T-helper 17 cell (primary cell): ENCODE results near the gene APLF. TPM values are rescaled to one million over a fixed set of nuclear protein-coding genes. Genes with fewer than 3 reads are reported as not detected.
"Not testable (repeated sequence)": the region's sequence is repeated elsewhere in the genome, so short reads cannot be mapped to it uniquely, and the experiment has no call there.

Source experiments
- ATAC-seq: fragments of 150-1000 bp; cut with Tn5 transposase; 2 replicates; pipeline ENCODE4 v1.10.0; 2021; ENCODE audit warnings: mild to moderate bottlenecking, moderate library complexity
- DNase-seq, 3 donors: peaks; one replicate each; pipeline versions ENCODE4 v3.0.0 to v3.0.0-alpha.2; 2020 to 2021
- H3K9me3 ChIP-seq: one replicate; pipeline ENCODE4 v1.7.0; 2013; ENCODE audit warnings: low read length, mild to moderate bottlenecking; ENCODE audit not compliant: control insufficient read depth, poor library complexity, severe bottlenecking
- H3K27ac Mint-ChIP-seq: one replicate; pipeline ENCODE4 v1.8.0; 2022; ENCODE audit warnings: mild to moderate bottlenecking, moderate library complexity, mixed read lengths
- H3K27me3 Mint-ChIP-seq: one replicate; pipeline ENCODE4 v1.8.0; 2022; ENCODE audit warnings: mixed read lengths
- H3K36me3 Mint-ChIP-seq: one replicate; pipeline ENCODE4 v1.8.0; 2022; ENCODE audit warnings: low read depth, mixed read lengths
- H3K4me1 Mint-ChIP-seq: one replicate; pipeline ENCODE4 v1.8.0; 2022; ENCODE audit warnings: mild to moderate bottlenecking, mixed read lengths
- H3K4me3 Mint-ChIP-seq: one replicate; pipeline ENCODE4 v1.8.0; 2022; ENCODE audit warnings: mild to moderate bottlenecking, moderate library complexity, mixed read lengths
- total RNA-seq, 4 donors: library from RNA in 2 of 4; stranded (reverse) in 2 of 4; gene quantifications; one replicate each; pipeline ENCODE4 v1.2.3 and lab custom pipeline; 2022 to 2026

The APLF gene
- total RNA-seq, 2 donors from 2014 or later: 5.3 to 6.4 TPM

DNA sequence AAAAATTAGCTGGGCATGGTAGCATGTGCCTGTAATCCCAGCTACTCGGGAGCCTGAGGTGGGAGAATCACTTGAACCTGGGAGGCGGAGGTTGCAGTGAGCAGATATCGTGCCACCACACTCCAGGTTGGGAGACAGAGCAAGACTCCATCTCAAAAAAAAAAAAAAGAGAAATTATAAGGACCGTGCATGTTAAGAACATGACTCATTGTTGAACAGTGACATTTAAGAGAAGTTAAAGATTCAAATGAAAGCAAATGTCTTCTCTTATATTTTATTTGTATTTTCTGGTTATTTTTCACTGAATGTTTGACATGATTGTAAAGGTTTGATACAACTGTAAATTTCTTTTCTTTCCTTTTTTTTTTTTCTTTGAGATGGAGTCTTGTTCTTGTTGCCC, 69.6 kb downstream of the APLF start:
- no peak overlapping the region for H3K4me3 Mint-ChIP-seq
- H3K27ac Mint-ChIP-seq: no peak overlapping the region
- H3K9me3 ChIP-seq: no peaks in the 10 kb centered on the region
- H3K27me3 Mint-ChIP-seq: no peaks in the 10 kb centered on the region
- peaks cover 2% of the 10 kb centered on the region for H3K4me1 Mint-ChIP-seq
- no peak for ATAC-seq
- no peak for DNase-seq
- peaks cover 3% of the 10 kb centered on the region for H3K36me3 Mint-ChIP-seq

- no peak overlapping the region for H3K27ac Mint-ChIP-seq
- no peaks in the 10 kb centered on the region for H3K27me3 Mint-ChIP-seq
- peaks cover 3% of the 10 kb centered on the region for H3K36me3 Mint-ChIP-seq
- H3K4me1 Mint-ChIP-seq: peaks cover 2% of the 10 kb centered on the region
- DNase-seq: no peak
- H3K9me3 ChIP-seq: no peaks in the 10 kb centered on the region
- ATAC-seq: no peak
- H3K4me3 Mint-ChIP-seq: no peak overlapping the region
Measured at GRCh38 chr2:68537809-68538208, 70.4 kb downstream of the APLF start.

DNA sequence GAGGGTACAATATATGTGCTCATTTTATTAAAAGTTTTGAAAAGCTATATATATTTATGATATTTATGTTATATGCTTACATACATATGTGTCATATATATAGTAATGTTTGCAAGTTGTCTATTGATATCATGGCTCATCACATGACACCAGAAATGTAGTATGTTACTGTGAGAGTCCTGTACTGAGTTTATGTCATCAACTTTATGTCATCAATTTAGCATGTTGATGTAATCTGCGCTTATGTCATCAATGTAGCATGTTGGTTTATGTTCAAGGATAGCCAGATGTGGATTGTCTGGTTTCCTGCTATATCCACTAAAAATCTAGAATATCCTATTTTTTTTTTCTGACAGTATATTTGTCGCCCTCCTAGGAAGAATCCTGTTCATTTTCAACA, 77.4 kb downstream of the APLF start:
- H3K27ac Mint-ChIP-seq: no peak overlapping the region
- peaks cover 3% of the 10 kb centered on the region for H3K36me3 Mint-ChIP-seq
- no peaks in the 10 kb centered on the region for H3K27me3 Mint-ChIP-seq
- H3K4me1 Mint-ChIP-seq: no peaks in the 10 kb centered on the region
- no peak overlapping the region for H3K4me3 Mint-ChIP-seq
- no peak for DNase-seq
- no peaks in the 10 kb centered on the region for H3K9me3 ChIP-seq
- no peak for ATAC-seq

DNA sequence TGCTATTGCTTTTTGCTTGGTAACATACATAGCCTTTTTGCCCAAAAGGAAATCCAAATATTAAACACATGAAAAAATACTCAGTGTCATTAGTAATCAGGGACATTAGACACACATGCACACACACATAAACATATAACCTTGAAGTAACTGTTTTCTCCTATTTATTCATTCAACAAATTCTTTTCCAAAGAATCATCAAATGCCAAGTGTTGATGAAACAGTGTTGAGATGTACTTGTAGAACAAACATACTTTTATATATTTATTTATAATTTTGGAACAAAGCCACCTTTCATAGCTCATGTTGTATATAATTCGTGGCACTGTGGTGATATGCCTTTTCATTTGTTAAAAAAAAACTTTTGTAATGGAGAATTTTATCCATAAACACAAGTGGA, 81.0 kb downstream of the APLF start:
- no peaks in the 10 kb centered on the region for H3K9me3 ChIP-seq
- H3K27ac Mint-ChIP-seq: no peak overlapping the region
- DNase-seq: no peak
- H3K27me3 Mint-ChIP-seq: no peaks in the 10 kb centered on the region
- no peak for ATAC-seq
- peaks cover 3% of the 10 kb centered on the region for H3K36me3 Mint-ChIP-seq
- H3K4me1 Mint-ChIP-seq: no peaks in the 10 kb centered on the region
- H3K4me3 Mint-ChIP-seq: no peak overlapping the region

DNA sequence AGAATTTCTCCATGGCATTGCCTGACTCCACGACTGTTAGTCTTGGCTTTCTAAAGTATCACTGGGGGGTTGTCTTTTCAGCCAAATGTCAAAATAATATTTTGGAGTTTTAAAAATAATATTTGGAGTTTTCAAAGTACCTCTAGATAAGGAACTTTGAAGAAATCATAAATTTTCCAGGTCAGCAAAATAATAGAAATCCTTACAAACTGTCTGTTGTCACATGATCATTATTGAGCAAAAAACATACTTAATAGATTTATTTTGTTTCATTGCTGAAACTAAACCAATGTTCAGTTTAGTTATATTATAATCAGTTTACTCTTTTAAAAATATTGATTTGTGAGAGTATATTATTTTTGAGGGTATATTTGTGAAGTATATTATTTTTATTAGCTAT, 85.7 kb downstream of the APLF start:
- H3K9me3 ChIP-seq: no peaks in the 10 kb centered on the region
- H3K27ac Mint-ChIP-seq: no peak overlapping the region
- no peaks in the 10 kb centered on the region for H3K36me3 Mint-ChIP-seq
- DNase-seq (no peak), ATAC-seq (no peak)
- H3K4me3 Mint-ChIP-seq: no peak overlapping the region
- no peaks in the 10 kb centered on the region for H3K4me1 Mint-ChIP-seq
- H3K27me3 Mint-ChIP-seq: no peaks in the 10 kb centered on the region

DNA sequence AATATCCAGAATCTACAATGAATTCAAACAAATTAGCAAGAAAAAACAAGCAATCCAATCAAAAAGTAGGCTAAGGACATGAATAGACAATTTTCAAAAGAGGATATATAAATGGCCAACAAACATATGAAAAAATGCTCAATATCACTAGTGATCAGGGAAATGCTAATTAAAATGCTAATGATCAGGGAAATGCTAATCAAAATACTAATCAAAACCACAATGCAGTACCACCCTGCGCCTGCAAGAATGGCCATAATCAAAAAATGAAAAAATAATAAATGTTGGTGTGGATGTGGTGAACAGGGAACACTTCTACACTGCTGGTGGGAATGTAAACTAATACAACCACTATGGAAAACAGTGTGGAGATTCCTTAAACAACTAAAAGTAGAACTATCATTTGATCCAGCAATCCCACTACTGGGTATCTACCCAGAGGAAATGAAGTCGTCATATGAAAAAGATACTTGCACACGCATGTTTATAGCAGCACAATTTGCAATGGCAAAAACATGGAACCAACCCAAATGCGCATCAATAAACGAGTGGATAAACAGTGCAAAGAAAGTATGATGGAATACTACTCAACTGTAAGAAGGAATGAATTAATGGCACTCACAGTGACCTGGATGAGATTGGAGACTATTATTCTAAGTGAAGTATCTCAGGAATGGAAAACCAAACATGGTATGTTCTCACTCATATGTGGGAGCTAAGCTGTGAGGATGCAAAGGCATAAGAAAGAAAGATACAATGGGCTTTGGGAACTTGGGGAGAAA, 88.2 kb downstream of the APLF start:
- H3K4me1 Mint-ChIP-seq, DNase-seq, ATAC-seq, H3K4me3 Mint-ChIP-seq, H3K9me3 ChIP-seq, H3K36me3 Mint-ChIP-seq, H3K27ac Mint-ChIP-seq, H3K27me3 Mint-ChIP-seq: not testable (repeated sequence)

DNA sequence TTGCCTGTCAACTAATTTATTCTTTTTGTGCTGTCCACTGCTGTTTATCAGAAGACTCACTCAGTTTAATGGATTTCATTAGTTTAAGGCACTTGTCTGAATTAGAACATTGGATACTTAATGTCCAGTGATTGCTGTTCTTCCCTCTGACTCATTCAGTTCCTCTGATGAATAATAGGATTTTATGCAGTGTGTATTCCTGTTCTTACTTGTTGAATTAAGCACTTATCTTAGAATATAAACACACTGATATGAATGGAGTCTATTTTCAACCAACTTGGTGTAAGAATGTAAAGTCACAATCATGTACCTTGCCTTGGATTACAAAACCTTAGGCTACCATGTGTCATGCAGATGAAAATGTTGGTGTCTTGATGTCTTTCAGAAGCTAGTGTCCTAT, 89.0 kb downstream of the APLF start:
- ATAC-seq: no peak
- Mint-ChIP-seq H3K36me3 (peaks cover 5% of the 10 kb centered on the region), H3K4me3 (no peak overlapping the region), H3K27me3 (no peaks in the 10 kb centered on the region), H3K4me1 (peaks cover 2% of the 10 kb centered on the region), H3K27ac (no peak overlapping the region)
- DNase-seq: no peak
- H3K9me3 ChIP-seq: no peaks in the 10 kb centered on the region

DNA sequence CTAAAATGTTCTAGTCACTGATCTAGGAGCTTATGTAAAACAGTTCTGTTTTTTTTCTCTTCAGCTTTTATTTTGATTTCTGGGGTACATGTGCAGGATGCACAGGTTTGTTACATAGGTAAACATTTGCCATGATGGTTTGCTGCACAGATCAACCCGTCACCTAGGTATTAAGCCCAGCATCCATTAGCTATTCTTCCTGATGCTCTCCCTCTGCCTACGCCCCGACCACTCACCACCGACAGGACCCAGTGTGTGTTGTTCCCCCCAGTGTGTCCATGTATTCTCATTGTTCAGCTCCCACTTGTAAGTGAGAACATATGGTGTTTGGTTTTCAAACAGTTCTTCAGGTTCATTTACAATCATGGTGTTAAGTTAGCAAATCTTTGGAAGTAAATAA, 91.2 kb downstream of the APLF start:
- Mint-ChIP-seq H3K36me3 (peaks cover 5% of the 10 kb centered on the region), H3K4me3 (no peak overlapping the region), H3K27ac (no peak overlapping the region), H3K27me3 (no peaks in the 10 kb centered on the region), H3K4me1 (peaks cover 2% of the 10 kb centered on the region)
- DNase-seq (no peak), ATAC-seq (no peak)
- H3K9me3 ChIP-seq: no peaks in the 10 kb centered on the region

GRCh38 chr2:68559692-68560091, 92.3 kb downstream of the APLF start:
- H3K27me3 Mint-ChIP-seq: no peaks in the 10 kb centered on the region
- H3K9me3 ChIP-seq: no peaks in the 10 kb centered on the region
- ATAC-seq: no peak
- DNase-seq: no peak
- no peak overlapping the region for H3K4me3 Mint-ChIP-seq
- peaks cover 2% of the 10 kb centered on the region for H3K4me1 Mint-ChIP-seq
- no peak overlapping the region for H3K27ac Mint-ChIP-seq
- H3K36me3 Mint-ChIP-seq: peaks cover 5% of the 10 kb centered on the region

DNA sequence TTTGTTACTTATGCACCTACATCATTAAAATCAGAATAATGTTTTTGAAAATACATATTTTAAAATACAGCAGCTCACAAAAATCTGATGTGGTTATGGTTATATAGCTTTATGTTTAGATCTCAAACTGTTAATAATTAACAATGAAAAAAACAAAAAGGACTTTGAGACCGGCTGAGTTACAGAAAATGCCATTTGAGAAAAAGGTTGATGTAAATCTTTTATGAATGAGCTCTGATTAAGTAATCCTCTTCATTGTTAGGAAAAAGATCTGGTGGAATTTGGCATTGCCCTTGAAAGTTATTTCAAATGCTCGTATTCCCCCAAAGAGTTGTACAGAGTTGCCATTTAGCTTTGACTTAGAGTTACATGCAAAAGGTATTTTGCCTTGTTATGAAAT, 93.2 kb downstream of the APLF start:
- no peak for DNase-seq
- no peak overlapping the region for H3K4me3 Mint-ChIP-seq
- no peak overlapping the region for H3K27ac Mint-ChIP-seq
- H3K4me1 Mint-ChIP-seq: peaks cover 2% of the 10 kb centered on the region
- peaks cover 5% of the 10 kb centered on the region for H3K36me3 Mint-ChIP-seq
- ATAC-seq: no peak
- no peaks in the 10 kb centered on the region for H3K9me3 ChIP-seq
- H3K27me3 Mint-ChIP-seq: no peaks in the 10 kb centered on the region

DNA sequence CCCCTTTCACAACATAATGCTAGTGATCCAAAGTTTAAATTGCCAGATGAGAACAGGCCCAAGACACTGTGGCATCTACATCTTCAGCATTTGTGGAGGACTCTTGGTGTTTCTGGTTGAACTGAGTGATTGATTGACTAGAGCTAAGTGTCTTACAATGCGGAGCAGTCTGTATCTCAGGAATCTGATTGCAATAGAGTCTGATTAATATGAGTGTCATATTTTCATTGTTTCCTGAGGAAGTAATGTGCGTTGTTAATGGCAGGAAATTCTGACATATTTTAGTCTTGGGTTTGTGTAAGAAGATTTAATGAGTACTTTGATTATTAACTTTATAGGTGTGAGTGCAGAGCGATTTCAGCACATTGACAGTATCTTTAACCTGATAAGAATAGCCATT, 94.0 kb downstream of the APLF start:
- peaks cover 2% of the 10 kb centered on the region for H3K4me1 Mint-ChIP-seq
- ATAC-seq: no peak

GRCh38 chr2:68562934-68563333, 95.5 kb downstream of the APLF start:
- Mint-ChIP-seq H3K4me1 (peaks cover 2% of the 10 kb centered on the region), H3K36me3 (peaks cover 5% of the 10 kb centered on the region), H3K4me3 (no peak overlapping the region), H3K27ac (no peak overlapping the region), H3K27me3 (no peaks in the 10 kb centered on the region)
- no peaks in the 10 kb centered on the region for H3K9me3 ChIP-seq
- no peak for DNase-seq
- no peak for ATAC-seq

More for the DNA sequence above, 94.0 kb downstream of the APLF start:
- DNase-seq: no peak
- H3K9me3 ChIP-seq: no peaks in the 10 kb centered on the region
- no peaks in the 10 kb centered on the region for H3K27me3 Mint-ChIP-seq
- no peak overlapping the region for H3K27ac Mint-ChIP-seq
- peaks cover 5% of the 10 kb centered on the region for H3K36me3 Mint-ChIP-seq
- H3K4me3 Mint-ChIP-seq: no peak overlapping the region

- Mint-ChIP-seq H3K36me3 (peaks cover 2% of the 10 kb centered on the region), H3K27ac (no peak overlapping the region), H3K4me1 (no peaks in the 10 kb centered on the region), H3K27me3 (no peaks in the 10 kb centered on the region), H3K4me3 (no peak overlapping the region)
- ATAC-seq (no peak), DNase-seq (no peak)
- no peaks in the 10 kb centered on the region for H3K9me3 ChIP-seq
Measured at GRCh38 chr2:68564426-68564825, 97.0 kb downstream of the APLF start.

DNA sequence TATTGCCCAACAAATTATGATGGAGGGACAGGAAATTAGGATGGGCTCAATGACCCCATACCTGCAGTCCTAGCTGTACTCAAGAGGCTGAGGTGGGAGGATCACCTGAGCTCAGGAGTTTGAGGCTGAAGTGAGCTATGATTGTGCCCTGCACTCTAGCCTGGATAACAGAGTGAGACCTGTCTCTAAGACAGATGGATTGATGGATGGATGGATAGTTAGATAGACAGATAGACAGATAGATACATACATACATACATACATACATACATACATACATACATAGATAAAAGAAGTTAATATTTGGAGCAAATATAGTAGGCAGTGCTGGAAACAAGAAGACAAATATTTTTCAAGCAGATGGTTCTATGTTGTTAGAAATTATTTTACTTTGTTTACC, 97.9 kb downstream of the APLF start:
- Mint-ChIP-seq H3K4me3 (no peak overlapping the region), H3K27me3 (no peaks in the 10 kb centered on the region), H3K4me1 (no peaks in the 10 kb centered on the region), H3K27ac (no peak overlapping the region), H3K36me3 (no peaks in the 10 kb centered on the region)
- DNase-seq (no peak), ATAC-seq (no peak)
- H3K9me3 ChIP-seq: no peaks in the 10 kb centered on the region
